Fibroblast of mammary gland (primary cell): ENCODE results near the gene KCNA2.

Experiments used
- DNase-seq: peaks from one replicate; pipeline ENCODE4 v3.0.0-alpha.2; 2010; ENCODE audit warnings: low read depth
- H3K4me3 ChIP-seq: 2 replicates; pipeline ENCODE4 v1.5.1; 2011; ENCODE audit warnings: low read depth, mild to moderate bottlenecking, low read length, moderate library complexity; ENCODE audit not compliant: control insufficient read depth
- CTCF ChIP-seq: conservative IDR thresholded peaks from 2 replicates; pipeline ENCODE4 v1.5.1; 2011; ENCODE audit warnings: low read depth, low read length, inconsistent platforms; ENCODE audit not compliant: control insufficient read depth, insufficient read depth

Gene KCNA2

GRCh38 chr1:110595353-110595710 is 10.8 kb downstream of the KCNA2 start:
- DNase-seq, result no peak
- H3K4me3 ChIP-seq, result no peak overlapping the region
- TF ChIP-seq CTCF, result no peak

- H3K4me3 ChIP-seq, result no peak overlapping the region
- no peak for TF ChIP-seq CTCF
- no peak for DNase-seq
Measured at GRCh38 chr1:110594456-110595352, 11.5 kb downstream of the KCNA2 start.

GRCh38 chr1:110593902-110594301 is 12.3 kb downstream of the KCNA2 start:
- no peak for TF ChIP-seq CTCF
- no peak for DNase-seq
- H3K4me3 ChIP-seq, result no peak overlapping the region

GRCh38 chr1:110591956-110592355 is 14.2 kb downstream of the KCNA2 start:
- TF ChIP-seq CTCF, result no peak
- DNase-seq, result no peak
- H3K4me3 ChIP-seq, result no peak overlapping the region

GRCh38 chr1:110588991-110589390 is 17.2 kb downstream of the KCNA2 start:
- H3K4me3 ChIP-seq, result no peak overlapping the region
- no peak for TF ChIP-seq CTCF
- no peak for DNase-seq

GRCh38 chr1:110588486-110588885 is 17.7 kb downstream of the KCNA2 start:
- TF ChIP-seq CTCF, result no peak
- no peak for DNase-seq
- H3K4me3 ChIP-seq, result no peak overlapping the region
